ENCODE results near the gene SPOCK1.

DNA sequence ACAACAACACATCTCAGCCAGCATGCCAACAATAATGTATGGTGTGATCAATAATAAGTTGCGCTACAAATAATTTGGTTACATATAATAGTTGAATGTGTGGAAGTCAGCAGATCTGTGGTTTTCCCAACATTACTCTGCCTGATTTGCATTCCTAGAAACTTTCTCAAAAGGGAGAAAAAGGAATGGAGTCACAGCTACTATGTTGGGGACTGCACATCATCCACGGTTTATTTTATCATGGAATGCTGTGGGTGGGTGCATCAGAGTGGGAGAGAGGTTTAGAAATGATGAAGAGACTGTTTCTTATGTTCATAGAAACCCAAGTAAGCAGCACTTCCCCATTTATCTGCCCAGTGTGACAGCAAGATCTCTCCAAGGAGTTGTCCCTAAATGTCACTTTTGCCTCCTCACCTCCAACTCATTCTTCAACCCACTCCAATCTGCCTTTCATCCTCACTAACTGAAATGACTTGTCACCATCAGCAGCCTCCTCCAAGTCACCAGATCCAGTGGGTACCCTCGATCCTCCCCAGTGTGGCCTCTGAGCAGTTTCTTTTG, 2.8 kb upstream of the SPOCK1 start:
- TF ChIP-seq, protein P1, sequence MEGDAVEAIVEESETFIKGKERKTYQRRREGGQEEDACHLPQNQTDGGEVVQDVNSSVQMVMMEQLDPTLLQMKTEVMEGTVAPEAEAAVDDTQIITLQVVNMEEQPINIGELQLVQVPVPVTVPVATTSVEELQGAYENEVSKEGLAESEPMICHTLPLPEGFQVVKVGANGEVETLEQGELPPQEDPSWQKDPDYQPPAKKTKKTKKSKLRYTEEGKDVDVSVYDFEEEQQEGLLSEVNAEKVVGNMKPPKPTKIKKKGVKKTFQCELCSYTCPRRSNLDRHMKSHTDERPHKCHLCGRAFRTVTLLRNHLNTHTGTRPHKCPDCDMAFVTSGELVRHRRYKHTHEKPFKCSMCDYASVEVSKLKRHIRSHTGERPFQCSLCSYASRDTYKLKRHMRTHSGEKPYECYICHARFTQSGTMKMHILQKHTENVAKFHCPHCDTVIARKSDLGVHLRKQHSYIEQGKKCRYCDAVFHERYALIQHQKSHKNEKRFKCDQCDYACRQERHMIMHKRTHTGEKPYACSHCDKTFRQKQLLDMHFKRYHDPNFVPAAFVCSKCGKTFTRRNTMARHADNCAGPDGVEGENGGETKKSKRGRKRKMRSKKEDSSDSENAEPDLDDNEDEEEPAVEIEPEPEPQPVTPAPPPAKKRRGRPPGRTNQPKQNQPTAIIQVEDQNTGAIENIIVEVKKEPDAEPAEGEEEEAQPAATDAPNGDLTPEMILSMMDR (IDR thresholded peaks at IDR 0.05), result no peak
- TF ChIP-seq EP300 (IDR thresholded peaks at IDR 0.05; ENCODE audit: low read depth) (no peak), POLR2A (IDR thresholded peaks at IDR 0.05) (no peak), POLR2AphosphoS5 (IDR thresholded peaks at IDR 0.05) (no peak)

Measured in transverse colon (tissue), 4 donors.